Endothelial cell of umbilical vein (primary cell): ENCODE data around the gene AUTS2. TPM values are rescaled to one million over a fixed set of nuclear protein-coding genes. Genes with fewer than 3 reads are reported as not detected.

ENCODE experiments used
- BruUV-seq: library from RNA; stranded (reverse); fragments of 400-500 nt; replicated peaks from 2 replicates; lab custom pipeline; 2021; lab: Mats Ljungman, UMichigan
- CTCF ChIA-PET: fragments of 300-600, 350-600 bp; sonication (Branson Sonifier 250); formaldehyde crosslinking; loops from one replicate; lab custom pipeline; 2021; ENCODE audit warnings: antibody characterized with exemption, inconsistent platforms; lab: Charles Lee
- POLR2A ChIA-PET: fragments of 300-600, 350-600 bp; sonication (Branson Sonifier 250); formaldehyde crosslinking; loops from one replicate; lab custom pipeline; 2021; ENCODE audit warnings: antibody characterized with exemption, inconsistent platforms; lab: Charles Lee
- DNase-seq: peaks from one replicate; pipeline ENCODE4 v3.0.0-alpha.2; 2011; ENCODE audit warnings: low read depth, low spot score
- FAIRE-seq: peaks from 2 replicates; lab custom pipeline; 2011; peaks lifted over from hg19 to GRCh38; lab: Jason Lieb, UNC
- H2AFZ ChIP-seq: 2 replicates; pipeline ENCODE4 v1.6.0; 2012; ENCODE audit warnings: low read depth, low read length, control low read depth, inconsistent platforms
- H3K27ac ChIP-seq: 2 replicates; pipeline ENCODE4 v1.5.1; 2011; ENCODE audit warnings: low read depth, mild to moderate bottlenecking, control low read depth, low read length, moderate library complexity; ENCODE audit not compliant: insufficient read depth
- H3K27me3 ChIP-seq, 2 experiments: 2 replicates each; pipeline versions ENCODE4 v1.6.0 to v1.6.1; 2011; ENCODE audit warnings: low read length in 2 of 2, mixed read lengths in 1 of 2; ENCODE audit not compliant: control insufficient read depth in 2 of 2, insufficient read depth in 2 of 2
- H3K36me3 ChIP-seq, 2 experiments: 2 replicates in 1 of 2; 3 replicates in 1 of 2; pipeline ENCODE4 v1.5.1; 2011; ENCODE audit warnings: low read length in 2 of 2, mild to moderate bottlenecking in 1 of 2, moderate library complexity in 1 of 2; ENCODE audit not compliant: control insufficient read depth in 2 of 2, insufficient read depth in 2 of 2; ENCODE audit errors: extremely low read depth in 1 of 2
- H3K4me1 ChIP-seq: 3 replicates; pipeline ENCODE4 v1.5.1; 2011; ENCODE audit warnings: mild to moderate bottlenecking, low read length; ENCODE audit not compliant: control insufficient read depth, insufficient read depth; ENCODE audit errors: extremely low read depth
- H3K4me2 ChIP-seq: 2 replicates; pipeline ENCODE4 v1.6.1; 2011; ENCODE audit warnings: low read length, control low read depth, mixed read lengths; ENCODE audit not compliant: insufficient read depth
- H3K4me3 ChIP-seq, 3 experiments: fragments of 200-600 bp in 1 of 3; sonication (generic), shearing (Covaris generic) in 1 of 3; replicated peaks in 1 of 3; 2 replicates each; pipeline ENCODE4 v1.5.1; 2011 to 2016; ENCODE audit warnings: control low read depth in 3 of 3, low read length in 3 of 3, mild to moderate bottlenecking in 2 of 3, inconsistent platforms in 1 of 3, low read depth in 1 of 3, moderate library complexity in 1 of 3; ENCODE audit not compliant: insufficient read depth in 1 of 3
- H3K79me2 ChIP-seq: 2 replicates; pipeline ENCODE4 v1.6.0; 2012; ENCODE audit warnings: low read length, inconsistent platforms; ENCODE audit not compliant: control insufficient read depth, insufficient read depth
- H3K9ac ChIP-seq: replicated peaks from 2 replicates; pipeline ENCODE3; 2011; ENCODE audit warnings: low read length, control low read depth; ENCODE audit not compliant: insufficient read depth; ENCODE audit errors: extremely low read depth
- H3K9me1 ChIP-seq: replicated peaks from 3 replicates; pipeline ENCODE4 v1.6.0; 2011; ENCODE audit warnings: mild to moderate bottlenecking, low read length; ENCODE audit not compliant: control insufficient read depth, insufficient read depth; ENCODE audit errors: extremely low read depth
- H3K9me3 ChIP-seq: replicated peaks from 2 replicates; pipeline ENCODE4 v1.5.1; 2012; ENCODE audit warnings: low read length, inconsistent platforms; ENCODE audit not compliant: control insufficient read depth, insufficient read depth
- H4K20me1 ChIP-seq: replicated peaks from 2 replicates; pipeline ENCODE3; 2011; ENCODE audit warnings: mild to moderate bottlenecking, low read length; ENCODE audit not compliant: control insufficient read depth, insufficient read depth; ENCODE audit errors: extremely low read depth
- CTCF ChIP-seq, 2 donors: IDR thresholded peaks; 1 replicate in 1 of 2; 2 replicates in 1 of 2; pipeline ENCODE4 v1.5.1; 2011; ENCODE audit warnings: low read length in 2 of 2, mild to moderate bottlenecking in 2 of 2, moderate library complexity in 2 of 2, control low read depth in 1 of 2, inconsistent platforms in 1 of 2, low read depth in 1 of 2; ENCODE audit not compliant: insufficient read depth in 1 of 2; ENCODE audit errors: extremely low read depth in 1 of 2
- EZH2 ChIP-seq: IDR thresholded peaks from 2 replicates; pipeline ENCODE4 v1.6.1; 2012; ENCODE audit warnings: borderline replicate concordance, low read depth, mild to moderate bottlenecking, moderate library complexity, low read length, inconsistent platforms; ENCODE audit not compliant: severe bottlenecking
- FOS ChIP-seq: IDR thresholded peaks from 2 replicates; pipeline ENCODE4 v1.6.1; 2011; ENCODE audit warnings: mild to moderate bottlenecking, low read length, moderate library complexity, borderline replicate concordance; ENCODE audit not compliant: insufficient read depth
- GATA2 ChIP-seq: IDR thresholded peaks from 2 replicates; pipeline ENCODE4 v1.7.0; 2011; ENCODE audit warnings: low read depth, mild to moderate bottlenecking, moderate library complexity, mixed read lengths, low read length; ENCODE audit not compliant: insufficient read length, insufficient read depth
- JUN ChIP-seq: IDR thresholded peaks from 2 replicates; pipeline ENCODE4 v1.6.1; 2011; ENCODE audit warnings: borderline replicate concordance, low read depth; ENCODE audit not compliant: insufficient read length, insufficient read depth
- MAX ChIP-seq: IDR thresholded peaks from 2 replicates; pipeline ENCODE4 v1.6.1; 2011; ENCODE audit not compliant: insufficient read depth, insufficient read length
- MYC ChIP-seq: IDR thresholded peaks from one replicate; pipeline ENCODE4 v1.6.1; 2011; ENCODE audit warnings: mild to moderate bottlenecking, low read depth, low read length
- POLR2A ChIP-seq: IDR thresholded peaks from 2 replicates; pipeline ENCODE4 v1.6.1; 2012; ENCODE audit warnings: low read depth, mild to moderate bottlenecking, control low read depth, low read length
- POLR2AphosphoS5 ChIP-seq: IDR thresholded peaks from 2 replicates; pipeline ENCODE4 v1.6.1; 2012; ENCODE audit warnings: low read depth, mild to moderate bottlenecking, control low read depth, low read length, moderate library complexity; ENCODE audit not compliant: insufficient read depth
- dilution Hi-C: fragments of 300-500 bp; cut with MboI; formaldehyde crosslinking; loops from one replicate; pipeline ENCODE4 v1.15.0; 2019; ENCODE audit warnings: low sequenced_read_pairs; ENCODE audit not compliant: extremely low pct_ligation_motif_present
- intact Hi-C: fragments of 100-400 bp; cut with micrococcal nuclease; formaldehyde crosslinking; loops from one replicate; pipeline ENCODE4 v1.10.0; 2022
- polyA plus RNA-seq, 4 experiments: library from polyadenylated mRNA; depleted of rRNA in 3 of 4; stranded (reverse) in 3 of 4; unstranded in 1 of 4; fragments of >200 nt; gene quantifications; 2 replicates each; pipeline versions ENCODE4 v1.2.1 to v1.2.3, GENCODE V29; 2011 to 2012; ENCODE audit warnings: missing spikeins in 1 of 4
- total RNA-seq: library from RNA; stranded (reverse); gene quantifications from 2 replicates; pipeline ENCODE4 v1.2.3, GENCODE V29; 2021

AUTS2 gene
- total and polyA plus RNA-seq, 2 donors (not counting 3 experiments of a cell fraction or from before 2014, with no cell fraction given) = 0.59 to 8.0 TPM

- Histone ChIP-seq H2AFZ (no peak overlapping the region), H3K9ac (no peak overlapping the region), H3K27ac (no peak overlapping the region), H4K20me1 (no peaks in the 10 kb centered on the region), H3K9me1 (no peaks in the 10 kb centered on the region), H3K4me1 (no peaks in the 10 kb centered on the region), H3K27me3 (peaks cover 22% of the 10 kb centered on the region in 2 experiments), H3K4me3 (no peak overlapping the region), H3K9me3 (no peaks in the 10 kb centered on the region), H3K79me2 (no peaks in the 10 kb centered on the region), H3K4me2 (no peak overlapping the region), H3K36me3 (no peaks in the 10 kb centered on the region)
- ChIA-PET CTCF (no interaction called here), POLR2A (no interaction called here)
- DNase-seq (no peak), FAIRE-seq (no peak)
- intact Hi-C loops (loop anchor here (10.0 kb wide), 2 partner anchors 499 to 1041 kb away; no protein-coding TSS in a partner anchor), dilution Hi-C loops (no loop called here)
- TF ChIP-seq EZH2 (no peak), FOS (no peak), POLR2AphosphoS5 (no peak), MAX (no peak), MYC (no peak), CTCF (IDR thresholded peaks at IDR 0.05; ENCODE audit: extremely low read depth in 1 of 2, insufficient read depth in 1 of 2, low read depth in 1 of 2, low read length in 2 of 2) (no peak), GATA2 (no peak), POLR2A (no peak), JUN (no peak)
- no TSS peak for BruUV-seq
Observed at GRCh38 chr7:70693321-70693685, 1095.0 kb downstream of the AUTS2 start.
